HG02885 (cell line): Measurements from ENCODE around the gene PLXNA4.

Experiments
- ATAC-seq: cut with Tn5 transposase; IDR thresholded peaks from one replicate; pipeline ENCODE4 v1.9.1; 2021; ENCODE audit warnings: mild to moderate bottlenecking; ENCODE audit not compliant: unreplicated experiment, poor library complexity

PLXNA4 gene

DNA sequence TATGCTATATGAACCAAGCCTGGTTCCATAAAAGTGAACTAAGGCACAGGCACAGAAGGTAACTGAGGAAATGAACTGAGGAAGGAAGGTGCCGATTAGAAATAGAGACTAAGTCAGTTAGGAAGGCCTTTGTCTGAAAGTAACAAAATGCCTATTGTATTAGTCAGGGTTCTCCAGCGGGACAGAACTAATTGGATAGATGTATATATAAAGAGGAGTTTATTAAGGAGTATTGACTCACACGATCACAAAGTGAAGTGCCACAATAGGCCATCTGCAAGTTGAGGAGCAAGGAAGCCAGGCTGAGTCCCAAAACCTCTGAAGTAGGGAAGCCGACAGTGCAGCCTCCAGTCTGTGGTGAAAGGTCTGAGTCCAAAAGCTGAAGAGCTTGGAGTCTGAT lies 13.9 kb upstream of the PLXNA4 start:
- ATAC-seq, result no peak

DNA sequence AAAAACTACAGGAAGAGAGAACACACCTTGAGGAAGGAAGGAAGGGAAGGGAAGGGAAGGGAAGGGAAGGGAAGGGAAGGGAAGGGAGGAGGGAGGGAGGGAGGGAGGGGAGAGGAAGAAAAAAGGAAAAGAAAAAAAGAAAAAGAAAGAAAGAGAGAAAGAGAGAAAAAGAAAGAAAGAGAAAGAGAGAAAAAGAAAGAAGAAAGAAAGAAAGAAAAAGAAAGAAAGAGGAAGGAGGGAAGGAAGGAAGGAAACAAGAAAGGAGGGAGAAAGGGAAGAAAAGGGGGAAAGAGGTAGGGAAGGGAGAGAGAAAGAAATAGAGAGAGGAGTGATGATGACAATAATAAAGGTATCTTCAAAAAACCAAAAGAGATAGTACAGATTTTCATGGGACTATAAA lies 12.3 kb upstream of the PLXNA4 start:
- ATAC-seq, result no peak

DNA sequence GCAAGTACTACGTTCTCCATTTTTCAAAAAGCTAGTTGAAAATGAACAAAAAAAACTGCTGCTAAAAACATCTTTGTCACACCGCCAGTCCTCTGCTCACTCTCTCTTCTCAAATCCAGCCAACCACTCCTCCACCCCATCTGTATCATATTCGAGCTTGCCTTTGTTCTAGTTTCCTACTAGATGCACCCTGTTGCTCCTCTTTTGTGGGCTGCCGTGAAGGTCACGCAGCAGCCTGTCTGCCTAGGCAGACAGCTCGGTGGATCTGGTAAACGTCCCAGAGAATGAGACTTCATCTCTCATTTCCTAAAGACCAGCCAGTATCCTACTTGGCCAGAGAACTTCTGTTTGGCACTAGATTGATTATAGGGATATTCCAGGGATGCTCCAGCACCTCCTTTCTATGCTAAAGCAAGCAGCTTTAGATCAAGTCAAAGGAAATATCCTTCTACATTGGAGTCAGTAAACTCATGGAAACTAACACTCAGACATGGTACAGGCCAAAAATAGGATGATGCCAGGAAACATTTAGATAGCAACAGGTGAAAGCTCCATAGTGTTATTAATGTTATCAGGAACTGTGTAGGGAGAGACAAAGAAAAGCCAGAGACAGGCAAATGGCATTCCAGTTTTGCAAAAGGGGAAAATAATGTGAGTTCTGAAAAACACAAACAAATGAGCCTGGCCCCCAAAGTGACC lies 8.7 kb upstream of the PLXNA4 start:
- no peak for ATAC-seq

DNA sequence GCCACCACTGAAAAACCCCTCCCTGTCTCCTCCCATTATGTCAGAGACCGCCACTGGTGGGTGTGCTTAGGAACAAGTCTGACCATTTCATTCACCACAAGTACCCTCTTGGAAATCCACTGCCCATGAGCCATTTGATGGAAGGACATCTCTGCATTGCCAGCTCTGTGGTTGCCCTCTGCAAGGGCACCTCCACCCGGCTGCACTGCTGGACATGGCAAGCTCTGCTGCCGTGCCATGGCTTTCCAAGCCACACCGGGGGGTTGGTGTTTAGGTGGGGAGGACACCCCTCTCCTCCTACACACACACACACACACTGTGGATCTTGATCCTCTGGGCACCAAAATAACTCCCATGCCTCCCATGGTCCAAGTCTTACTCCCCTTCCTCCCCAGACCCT lies 5.2 kb upstream of the PLXNA4 start:
- ATAC-seq, result no peak

DNA sequence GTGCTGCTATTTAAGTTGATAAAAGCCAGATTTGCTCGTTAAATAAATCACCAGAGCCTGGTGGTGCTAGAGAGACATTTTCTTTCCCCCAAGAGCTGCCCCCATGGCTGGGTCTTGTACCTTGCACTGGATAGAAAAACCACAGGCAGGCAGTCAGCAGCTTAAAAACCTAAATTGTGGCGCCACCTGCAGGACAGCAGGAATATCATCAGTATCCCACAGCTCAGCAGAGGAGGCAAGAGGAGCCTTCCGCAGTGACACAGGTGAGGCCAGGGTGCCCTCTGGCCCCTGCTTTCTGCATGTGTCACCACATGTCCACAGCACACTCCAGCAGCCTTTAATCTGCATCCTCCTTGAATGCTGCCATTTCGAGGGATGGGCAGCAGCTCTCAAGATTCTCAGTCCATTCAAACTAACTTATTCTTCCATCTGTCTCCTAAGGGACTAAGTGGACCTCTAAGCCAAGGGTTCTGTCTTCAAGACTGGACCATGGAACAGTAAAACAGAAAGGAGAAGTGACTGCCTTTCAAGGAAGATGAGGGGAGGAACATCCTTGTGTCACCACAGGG lies 4.5 kb upstream of the PLXNA4 start:
- peak; percentile 62 for ATAC-seq

DNA sequence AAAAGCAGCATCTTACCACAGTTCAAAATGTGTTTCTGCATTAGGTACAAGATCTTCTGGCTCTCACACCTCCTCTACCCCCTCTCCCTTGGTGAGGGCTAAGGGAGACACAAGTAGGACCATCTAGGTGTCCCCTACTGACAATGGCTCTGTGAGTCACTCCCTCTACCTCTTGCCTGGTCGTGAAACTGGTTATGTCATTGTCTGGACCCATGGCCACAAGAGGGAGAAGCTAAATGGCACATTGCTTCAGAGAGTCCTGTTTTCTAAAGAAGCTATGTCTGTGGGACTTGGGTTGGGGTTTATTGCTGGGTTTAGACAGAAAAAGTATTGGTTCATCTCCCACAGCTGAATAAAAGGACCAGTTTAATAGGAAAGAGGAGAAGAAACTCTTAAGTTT lies 4.0 kb upstream of the PLXNA4 start:
- ATAC-seq, result no peak

DNA sequence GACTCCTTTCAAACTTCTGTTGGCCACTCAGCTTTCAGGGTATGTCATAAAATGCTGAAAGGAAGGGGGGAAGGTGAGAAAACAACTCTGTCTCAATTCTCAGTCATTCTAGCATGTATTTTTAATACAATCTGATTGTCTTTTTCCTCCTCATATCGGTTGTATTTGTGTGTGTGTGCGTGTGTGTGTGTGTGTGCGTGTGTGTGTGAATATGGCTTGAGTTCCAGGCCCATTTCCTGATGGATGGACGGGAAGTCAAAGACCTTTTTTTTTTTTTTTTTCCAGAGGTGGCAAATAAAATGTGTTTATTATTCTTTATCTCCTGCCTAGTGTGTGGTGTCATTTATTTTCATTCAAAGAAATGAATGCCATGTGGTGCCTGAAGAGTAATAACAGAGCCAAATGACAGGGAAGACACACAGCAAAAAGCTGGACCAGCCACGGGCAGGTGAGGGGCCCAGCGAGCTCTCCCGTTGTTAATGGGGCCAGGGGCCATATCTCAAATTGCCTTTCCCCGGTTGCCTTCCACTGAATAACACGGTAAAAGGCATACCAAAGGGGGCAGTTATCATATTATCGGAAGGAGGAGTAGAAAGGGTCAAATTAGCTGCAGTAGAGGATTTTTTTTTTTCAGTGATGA lies 3.1 kb upstream of the PLXNA4 start:
- no peak for ATAC-seq

DNA sequence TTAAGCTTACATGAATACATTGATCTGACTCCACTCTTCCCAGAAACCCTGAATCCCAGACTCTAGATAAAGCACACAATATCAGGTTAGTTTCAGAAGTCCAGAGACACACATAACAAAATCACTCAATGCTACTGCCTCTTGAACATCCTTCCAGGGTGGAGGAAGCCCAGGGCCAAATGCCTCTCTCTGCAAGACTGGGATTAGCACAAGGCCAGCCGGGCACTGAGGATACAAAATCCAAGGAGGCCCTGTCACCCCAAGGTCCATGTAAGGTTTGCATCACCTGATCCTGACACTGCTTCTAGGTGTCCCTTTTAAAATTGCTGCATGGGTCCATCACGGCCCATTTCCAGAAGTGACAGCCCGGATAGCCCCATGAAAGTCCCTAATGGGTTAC lies 2.6 kb upstream of the PLXNA4 start:
- ATAC-seq, result no peak

DNA sequence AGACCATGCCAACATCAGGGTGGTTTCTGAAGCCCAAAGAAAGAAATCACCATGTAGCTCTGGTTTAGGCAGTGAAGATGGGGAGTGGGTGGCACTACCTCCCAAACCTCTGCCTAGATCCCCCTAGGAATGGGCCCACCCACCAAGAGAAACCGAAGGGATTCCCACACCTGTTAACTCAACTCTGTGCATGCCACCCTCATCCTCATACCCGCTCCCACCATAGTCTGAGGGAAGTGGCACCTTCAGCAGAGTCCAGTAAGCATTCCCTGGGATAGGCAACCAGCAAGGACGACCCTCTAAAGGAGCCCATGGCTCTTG lies 1.7 kb upstream of the PLXNA4 start:
- no peak for ATAC-seq

DNA sequence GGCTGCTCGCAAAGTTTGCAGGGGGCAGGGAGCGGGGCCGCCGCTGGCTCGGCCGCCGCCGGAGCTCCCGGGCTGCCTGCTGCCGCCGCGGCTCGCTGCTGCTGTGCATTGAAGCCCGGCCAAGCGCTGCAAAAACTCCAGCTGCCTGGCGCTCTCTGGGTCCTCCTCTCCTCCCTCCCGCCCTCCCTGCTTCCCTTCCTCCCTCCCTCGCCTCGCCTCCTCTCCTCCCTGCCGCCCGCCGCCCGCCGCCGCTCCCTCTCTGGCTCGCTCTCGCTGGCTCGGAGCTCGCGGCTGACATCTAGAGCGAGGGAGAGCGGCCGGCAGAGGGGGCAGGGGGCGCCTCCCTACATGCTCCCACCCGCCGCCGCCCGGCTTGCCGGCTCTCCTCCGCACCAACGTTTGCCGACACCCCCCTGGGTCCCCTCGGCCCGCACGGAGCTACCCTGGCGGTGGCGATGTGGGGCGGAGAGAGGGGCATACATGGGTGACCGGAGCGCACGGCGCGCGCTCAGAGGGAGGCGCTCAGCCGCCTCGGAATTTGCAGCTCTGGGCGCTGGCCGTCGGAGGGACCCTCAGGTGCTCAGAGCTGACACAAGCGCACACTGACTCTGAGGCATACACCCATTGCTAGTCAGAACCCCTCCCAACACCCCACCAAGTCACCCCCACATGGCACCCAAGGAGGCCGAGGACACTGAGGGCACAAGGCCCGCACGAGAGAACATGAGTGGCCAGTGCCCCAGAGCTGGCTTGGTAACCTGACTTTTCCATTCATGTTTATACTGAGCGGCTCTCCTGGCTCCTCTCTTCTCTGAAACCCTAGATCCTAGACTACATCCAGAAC lies 1.2 kb upstream of the PLXNA4 start:
- ATAC-seq, result no peak

DNA sequence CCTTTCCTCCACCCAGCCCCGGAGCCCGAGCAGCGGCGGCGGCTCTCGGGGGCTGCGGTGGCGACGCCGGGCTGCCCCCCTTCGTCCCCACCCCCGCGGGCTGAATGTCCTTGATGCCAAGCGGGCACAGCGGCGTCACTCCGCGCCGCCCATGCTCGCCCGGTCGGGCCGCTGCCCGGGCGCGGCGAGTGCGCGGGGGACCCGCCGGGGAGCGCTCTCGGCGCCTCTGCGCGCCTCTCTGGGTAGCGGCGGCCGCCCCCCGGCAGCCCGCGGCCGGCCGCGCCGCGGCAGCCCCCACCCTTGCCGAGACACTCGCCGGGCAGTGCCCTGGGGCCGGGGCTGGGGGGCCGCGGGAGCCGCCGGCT lies 433 bp upstream of the PLXNA4 start:
- no peak for ATAC-seq

DNA sequence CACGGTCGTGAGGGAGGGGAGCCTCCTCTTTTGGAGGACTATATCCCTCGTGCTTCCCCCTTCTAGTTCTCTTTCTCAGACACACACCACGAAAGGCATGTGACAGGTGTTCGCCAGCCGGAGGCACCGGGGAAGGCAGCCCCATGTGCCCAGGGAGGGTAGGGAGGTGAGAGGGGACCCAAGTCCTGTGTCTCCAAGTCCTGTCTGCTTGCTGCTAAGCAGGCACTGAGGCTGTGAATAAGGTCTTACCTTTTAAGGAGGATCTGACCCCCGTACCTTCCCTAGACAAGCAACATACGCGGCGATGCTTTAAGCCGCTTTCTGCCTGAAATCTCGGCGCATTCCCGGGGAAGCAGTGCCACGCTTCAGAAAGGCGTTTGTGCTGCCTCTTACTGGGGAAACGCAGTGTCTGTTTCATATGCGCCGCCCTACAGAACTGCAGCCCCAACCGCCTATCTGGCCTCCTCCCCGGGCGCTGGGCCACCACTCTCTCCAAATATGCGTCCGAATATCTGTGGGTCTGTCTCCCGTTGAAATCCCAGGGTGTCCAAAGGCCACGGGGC lies 770 bp downstream of the PLXNA4 start:
- ATAC-seq, result no peak

DNA sequence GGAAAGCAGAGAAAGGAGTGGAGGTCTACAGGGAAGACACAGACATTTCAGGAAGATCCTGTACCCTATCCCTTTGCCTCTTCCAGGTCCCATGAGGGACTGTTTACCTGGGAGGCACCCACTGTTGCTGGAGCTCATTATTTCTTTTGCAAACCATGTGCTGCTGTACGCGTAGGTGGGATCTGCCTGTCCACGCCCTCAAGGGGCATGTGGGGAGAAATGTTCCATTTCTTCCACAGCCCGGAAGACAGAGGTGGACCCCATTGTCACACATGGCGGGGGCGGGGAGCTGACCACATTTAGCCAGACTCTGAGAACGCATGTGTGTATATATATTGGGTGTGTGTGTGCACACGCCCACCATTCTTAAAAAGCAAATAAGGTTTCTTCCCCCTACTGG lies 2.0 kb downstream of the PLXNA4 start:
- no peak for ATAC-seq

DNA sequence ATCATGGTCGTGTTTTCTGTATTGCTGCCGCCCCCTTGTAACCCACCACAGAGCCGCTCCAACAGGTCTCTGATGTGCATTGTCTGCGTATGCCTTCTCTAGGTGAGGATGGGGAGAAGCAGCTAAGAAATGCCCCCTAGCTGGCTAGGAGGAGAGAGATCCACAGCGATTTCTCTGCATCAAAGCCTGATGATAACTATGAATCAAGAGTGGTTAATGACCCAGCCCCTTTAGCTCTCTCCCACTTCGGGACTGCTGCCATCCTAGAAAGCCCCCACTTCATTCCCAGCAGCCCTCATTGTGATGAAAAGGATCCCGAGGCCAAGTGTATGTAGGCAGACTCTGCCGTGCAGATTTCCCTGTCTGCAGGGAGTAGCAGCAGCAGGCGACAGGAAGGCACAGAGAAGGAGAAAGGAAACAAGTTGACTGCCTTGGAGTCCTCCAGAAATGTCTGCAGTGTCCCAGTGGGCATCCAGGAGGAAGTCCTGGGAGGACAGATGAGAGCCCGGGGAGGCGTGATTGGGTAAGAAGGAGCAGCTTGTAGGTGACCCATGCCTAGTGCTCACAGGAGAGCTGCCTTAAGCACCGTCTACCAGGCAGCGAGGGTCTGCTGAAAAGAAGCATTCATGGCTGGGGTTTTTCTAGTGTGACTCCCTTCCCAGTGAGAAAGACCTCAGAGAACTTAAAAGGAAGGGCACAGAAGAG lies 2.9 kb downstream of the PLXNA4 start:
- no peak for ATAC-seq

DNA sequence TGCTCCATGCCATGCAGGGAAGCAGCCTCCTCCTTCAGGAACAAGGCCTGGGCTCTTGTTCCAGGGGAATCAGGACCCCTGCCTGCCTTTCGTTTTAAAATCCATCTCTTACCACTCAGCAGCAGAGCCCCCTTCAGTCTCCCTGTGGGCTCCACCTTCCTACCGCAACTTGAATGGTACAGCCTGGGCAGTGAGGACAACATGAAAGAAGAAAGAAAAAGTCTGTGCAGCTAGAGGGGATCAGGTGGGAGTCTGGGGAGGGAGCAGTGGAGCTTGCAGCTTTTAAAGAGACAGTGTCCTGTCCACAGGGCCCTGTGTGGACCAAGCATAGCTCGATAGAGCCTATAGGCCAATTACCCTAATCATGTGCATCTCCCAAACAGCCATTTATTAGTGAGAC lies 3.7 kb downstream of the PLXNA4 start:
- ATAC-seq, result no peak

DNA sequence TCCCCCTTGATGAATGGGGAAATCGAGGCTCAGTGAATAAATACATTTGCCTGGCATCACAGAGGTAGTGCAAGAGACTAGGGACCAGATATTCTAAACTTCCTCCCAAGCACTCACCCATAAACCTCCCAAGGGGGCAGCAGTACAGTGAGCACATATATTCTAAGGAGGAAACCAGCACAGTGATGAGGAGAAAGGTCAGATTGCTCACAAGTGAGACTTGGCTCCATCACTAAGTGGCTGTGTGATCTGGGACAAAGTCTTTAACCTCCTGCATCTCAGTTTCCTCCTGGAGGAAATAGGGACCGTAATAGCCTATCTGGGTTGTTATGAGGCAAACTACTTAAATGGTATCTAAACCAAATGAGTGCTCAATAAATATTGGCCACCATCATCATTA lies 4.3 kb downstream of the PLXNA4 start:
- ATAC-seq, result no peak

DNA sequence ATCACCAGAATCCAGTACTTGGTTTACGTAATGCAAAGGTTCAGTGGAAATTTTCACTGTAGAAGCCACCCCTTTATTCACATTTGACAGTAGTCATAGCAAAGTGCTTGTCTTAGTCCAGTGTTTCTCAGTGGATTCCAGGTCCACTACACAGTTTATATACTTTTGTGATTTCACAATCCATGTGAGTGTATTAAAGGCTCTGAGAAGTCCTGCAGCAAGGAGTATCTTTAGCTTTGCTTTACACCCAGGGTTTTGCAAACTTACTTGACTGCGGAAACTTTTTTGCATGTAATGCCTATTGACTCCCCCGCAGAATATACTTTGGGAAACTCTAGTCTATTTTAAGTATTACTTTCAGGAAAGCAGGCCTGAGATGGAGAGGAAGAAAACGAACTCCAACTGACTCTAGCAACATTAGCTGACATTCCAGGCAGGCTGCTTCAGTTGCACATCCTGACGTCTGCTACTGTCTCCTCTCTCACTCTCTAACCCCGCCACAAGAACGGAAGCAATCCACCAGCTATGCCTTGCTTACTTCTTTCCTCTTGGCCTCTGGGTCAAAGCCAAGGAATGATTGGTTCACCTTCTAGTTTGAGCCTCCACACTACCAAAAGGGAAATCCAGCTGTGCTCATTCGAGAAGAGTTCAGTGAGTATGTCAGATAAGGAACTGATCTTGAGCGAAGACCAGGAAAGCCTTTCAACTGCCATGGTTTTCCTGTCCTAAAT lies 6.2 kb downstream of the PLXNA4 start:
- no peak for ATAC-seq

DNA sequence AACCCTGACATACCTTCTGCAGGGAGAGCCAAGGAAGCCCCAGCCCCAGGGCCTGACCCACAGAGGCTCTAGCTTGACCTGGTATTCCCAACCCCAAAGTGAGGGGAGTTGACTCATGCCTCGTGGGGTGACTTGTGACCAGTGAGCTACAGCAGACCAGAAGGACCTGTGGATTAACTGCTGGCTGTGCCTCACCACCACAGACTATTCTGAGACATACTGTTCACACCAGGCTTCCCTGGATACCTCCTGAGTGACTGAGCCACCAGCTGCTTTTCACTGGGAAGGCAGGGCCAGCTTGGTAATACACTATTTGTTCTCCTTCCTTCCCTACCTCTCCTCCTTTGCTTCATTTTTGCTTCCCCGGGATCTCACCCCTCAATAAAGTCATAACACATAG lies 7.3 kb downstream of the PLXNA4 start:
- no peak for ATAC-seq

DNA sequence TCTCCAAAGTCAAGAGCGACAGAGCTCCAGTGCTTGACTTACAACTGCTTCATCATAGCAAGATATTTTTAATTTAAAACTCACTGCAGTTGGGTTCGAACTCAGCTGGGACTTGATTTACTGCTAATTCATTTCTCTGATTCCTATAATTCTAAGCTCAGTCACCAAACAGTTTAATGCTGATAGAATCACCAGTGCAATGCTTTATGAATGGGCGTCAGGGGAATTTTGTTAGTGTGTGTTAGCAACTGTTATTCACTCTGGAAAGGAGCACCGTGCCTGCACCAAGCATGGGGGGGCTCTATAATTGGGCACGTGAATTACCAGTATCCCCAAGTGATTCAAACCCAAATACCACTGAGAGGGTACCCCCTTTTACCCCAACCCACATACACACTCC lies 10.4 kb downstream of the PLXNA4 start:
- no peak for ATAC-seq

DNA sequence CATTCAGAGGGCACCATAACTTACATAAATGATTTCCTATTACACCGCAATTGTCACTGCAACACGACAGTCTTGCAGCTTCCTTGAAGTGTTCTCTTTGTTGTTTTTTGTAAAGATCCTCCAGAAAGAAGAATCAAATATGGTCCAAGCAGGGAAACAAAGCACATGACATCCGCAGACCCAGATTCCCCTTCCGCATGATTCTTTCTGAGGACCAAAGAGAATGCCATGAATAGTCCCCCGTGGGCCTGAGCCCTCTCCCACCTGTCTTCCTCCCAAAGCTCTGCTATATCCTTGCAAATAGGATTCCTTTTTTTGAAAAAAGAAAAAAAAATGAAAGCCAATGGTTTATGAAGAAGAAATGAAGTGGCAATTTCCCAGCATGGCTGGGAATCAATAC lies 10.8 kb downstream of the PLXNA4 start:
- no peak for ATAC-seq
